A549 (cell line): ENCODE data around the gene DUS3L. TPM values are rescaled to one million over a fixed set of nuclear protein-coding genes. Genes with fewer than 3 reads are reported as not detected.
A peak's percentile ranks its signal among the peaks of the same experiment; 100 is the strongest.

Source experiments
- ATAC-seq, 2 experiments: fragments of 200-7000 bp in 1 of 2; fragments of >200 bp in 1 of 2; cut with Nextera tagmentation in 1 of 2; cut with Tn5 transposase in 1 of 2; 3 replicates each; pipeline versions ENCODE4 v1.8.0 to v1.9.1; 2018 to 2020; ENCODE audit warnings: mild to moderate bottlenecking in 1 of 2, moderate library complexity in 1 of 2
- CTCF ChIA-PET: fragments of 300-600 bp; sonication (Branson Sonifier 250); formaldehyde crosslinking; extraction: SDS; loops from one replicate; lab custom pipeline; 2021; ENCODE audit warnings: antibody characterized with exemption, inconsistent platforms; lab: Yijun Ruan, JAX
- POLR2A ChIA-PET: fragments of 350-600 bp; formaldehyde crosslinking; extraction: SDS; loops from one replicate; lab custom pipeline; 2021; ENCODE audit warnings: antibody characterized with exemption, inconsistent platforms; lab: Yijun Ruan, JAX
- DNase-seq, 2 experiments: peaks; one replicate each; pipeline versions ENCODE4 v3.0.0 to v3.0.0-alpha.2; 2011 to 2016; ENCODE audit warnings: low read depth in 1 of 2, low spot score in 1 of 2
- FAIRE-seq: peaks from 2 replicates; lab custom pipeline; 2011; peaks lifted over from hg19 to GRCh38; lab: Jason Lieb, UNC
- H3K27ac ChIP-seq, 2 experiments: fragments of >200 bp; sonication (Bioruptor Twin); formaldehyde crosslinking; 3 replicates each; pipeline ENCODE4 v1.5.1; 2016 to 2017
- H3K4me1 ChIP-seq: fragments of >200 bp; sonication (Bioruptor Twin); formaldehyde crosslinking; 3 replicates; pipeline ENCODE4 v1.6.1; 2016
- H3K4me2 ChIP-seq: fragments of >200 bp; sonication (Bioruptor Twin); formaldehyde crosslinking; 3 replicates; pipeline ENCODE4 v1.6.1; 2016
- H3K4me3 ChIP-seq: fragments of >200 bp; sonication (Bioruptor Twin); formaldehyde crosslinking; 3 replicates; pipeline ENCODE4 v1.5.1; 2016
- H3K9me3 ChIP-seq: fragments of >200 bp; sonication (Bioruptor Twin); formaldehyde crosslinking; 3 replicates; pipeline ENCODE4 v1.6.1; 2016
- BHLHE40 ChIP-seq: IDR thresholded peaks from 2 replicates; pipeline ENCODE4 v1.6.1; 2012; ENCODE audit warnings: low read depth, low read length, inconsistent platforms
- CBX8 ChIP-seq: fragments of 200-600 bp; sonication (generic); IDR thresholded peaks from 2 replicates; pipeline ENCODE4 v1.6.1; 2016
- CEBPB ChIP-seq, 2 experiments: fragments of >200 bp in 1 of 2; sonication (Bioruptor Twin) in 1 of 2; formaldehyde crosslinking in 1 of 2; IDR thresholded peaks; 2 replicates each; pipeline ENCODE4 v1.6.1; 2012 to 2016
- CHD2 ChIP-seq: fragments of 150-350 bp; IDR thresholded peaks from 2 replicates; pipeline ENCODE4 v1.6.1; 2014; ENCODE audit warnings: low read length; ENCODE audit not compliant: partially characterized antibody
- ESRRA ChIP-seq: fragments of 150-350 bp; IDR thresholded peaks from 2 replicates; pipeline ENCODE4 v1.6.1; 2014; ENCODE audit warnings: mild to moderate bottlenecking, low read length, borderline replicate concordance
- FOSB ChIP-seq: fragments of 250-450 bp; sonication (Bioruptor Pico); IDR thresholded peaks from 2 replicates; pipeline ENCODE4 v1.5.0; 2020; ENCODE audit warnings: mild to moderate bottlenecking, moderate library complexity
- HDAC2 ChIP-seq: fragments of 200-600 bp; sonication (generic); IDR thresholded peaks from 2 replicates; pipeline ENCODE4 v1.6.1; 2016
- HOXA7 ChIP-seq: fragments of 250-450 bp; sonication (Bioruptor Pico); IDR thresholded peaks from 2 replicates; pipeline ENCODE4 v1.5.0; 2020; ENCODE audit warnings: mild to moderate bottlenecking, moderate library complexity
- HOXB5 ChIP-seq: fragments of 250-450 bp; sonication (Bioruptor Pico); IDR thresholded peaks from 2 replicates; pipeline ENCODE4 v1.5.0; 2020; ENCODE audit warnings: mild to moderate bottlenecking, moderate library complexity
- JUN ChIP-seq, 2 experiments: fragments of >200 bp; sonication (Bioruptor Twin); formaldehyde crosslinking; IDR thresholded peaks; 2 replicates in 1 of 2; 3 replicates in 1 of 2; pipeline ENCODE4 v1.6.1; 2016 to 2017
- KDM1A ChIP-seq: fragments of 200-600 bp; sonication (generic); IDR thresholded peaks from 2 replicates; pipeline ENCODE4 v1.6.1; 2016; ENCODE audit warnings: low read depth, mild to moderate bottlenecking
- MAFK ChIP-seq: fragments of 450-650 bp; IDR thresholded peaks from 2 replicates; pipeline ENCODE4 v1.6.1; 2014; ENCODE audit not compliant: partially characterized antibody
- MAZ ChIP-seq: fragments of 150-350 bp; IDR thresholded peaks from 2 replicates; pipeline ENCODE4 v1.6.1; 2014; ENCODE audit warnings: antibody characterized with exemption, low read depth, low read length, borderline replicate concordance
- NFE2L2 ChIP-seq: fragments of 150-350 bp; conservative IDR thresholded peaks from 2 replicates; pipeline ENCODE4 v1.6.1; 2014; ENCODE audit warnings: low read length
- NR3C1 ChIP-seq: fragments of >200 bp; sonication (Bioruptor Twin); formaldehyde crosslinking; IDR thresholded peaks from 3 replicates; pipeline ENCODE4 v1.6.1; 2017
- POLR2AphosphoS2 ChIP-seq: conservative IDR thresholded peaks from 2 replicates; pipeline ENCODE4 v1.6.1; 2012; ENCODE audit warnings: low read length, improper control_type of control experiment, inconsistent platforms
- ZNF302 ChIP-seq: fragments of 250-450 bp; sonication (Bioruptor Pico); IDR thresholded peaks from 2 replicates; pipeline ENCODE4 v1.9.0; 2021; ENCODE audit warnings: inconsistent platforms, mild to moderate bottlenecking, moderate library complexity
- WGBS: methylation state at CpG from one replicate; pipeline ENCODE4 v1.1.6; 2017; ENCODE audit errors: missing lambda C conversion rate; 5-methylcytosine and 5-hydroxymethylcytosine counted together
- polyA plus RNA-seq, 4 experiments: library from polyadenylated mRNA; depleted of rRNA in 3 of 4; stranded (reverse); fragments of >200 nt; fragmentation: RNase III in 1 of 4; extraction: RNeasy Plus Mini Kit Qiagen cat#74134 plus additional on column Dnase treatment in 1 of 4; gene quantifications; 2 replicates in 3 of 4; 3 replicates in 1 of 4; pipeline ENCODE4 v1.2.3, GENCODE V29; 2011 to 2017
- TF ChIP-seq, protein P1 (sequence below): fragments of 200-600 bp; sonication (generic); IDR thresholded peaks from 2 replicates; pipeline ENCODE4 v1.6.1; 2016; ENCODE audit warnings: antibody characterized with exemption, mild to moderate bottlenecking, moderate library complexity
- TF ChIP-seq, protein P2 (sequence below): fragments of 450-650 bp; IDR thresholded peaks from 2 replicates; pipeline ENCODE4 v1.6.1; 2014; ENCODE audit warnings: antibody characterized with exemption

Gene DUS3L
- polyA plus RNA-seq, 2 of the 4 experiments (the other 2 are of a cell fraction), result 16.3 to 26.9 TPM

DNA sequence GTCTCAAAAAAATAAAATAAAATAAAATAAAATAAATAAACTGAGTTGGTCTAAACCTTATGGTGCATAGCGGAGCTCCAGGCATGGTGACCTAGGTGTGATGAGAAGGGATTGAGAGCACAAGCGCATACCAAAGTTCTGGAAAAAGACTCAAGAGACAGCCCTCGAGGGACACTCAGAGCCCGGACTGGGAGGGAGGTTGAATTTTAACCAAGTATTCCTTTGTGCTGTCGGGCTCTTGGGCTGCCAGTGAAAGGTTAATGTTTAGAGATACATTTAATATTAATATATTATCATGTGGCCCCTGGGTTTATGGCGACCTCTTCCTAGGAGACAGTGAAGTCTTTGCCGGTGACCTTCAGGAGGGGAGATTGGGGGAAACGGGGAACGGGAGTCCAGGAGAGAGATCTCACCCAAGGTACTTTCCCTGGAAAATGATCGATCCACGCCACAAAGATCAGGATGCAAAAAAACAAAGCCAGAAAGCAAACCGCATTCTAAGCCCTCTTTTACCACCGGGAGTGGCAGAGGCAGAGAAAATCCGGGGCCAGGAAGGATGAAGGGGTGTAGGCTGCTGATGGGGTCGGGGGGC, 46.9 kb upstream of the DUS3L start:
- Histone ChIP-seq H3K9me3 (no peaks in the 10 kb centered on the region), H3K4me3 (no peak overlapping the region), H3K4me1 (peaks cover 18% of the 10 kb centered on the region), H3K4me2 (peak overlapping the region; percentile 61; the same call in 2 of the 3 replicates), H3K27ac (peak overlapping the region; percentile 15 to 49; a peak in 3 of 6 replicates)
- ChIA-PET POLR2A (interaction anchor here (2.9 kb wide), 1 partner anchor 10 kb away, joined by 8 read pairs; no protein-coding TSS in a partner anchor), CTCF (interaction anchor here (0.9 to 1.4 kb wide), 2 partner anchors 34 to 55 kb away, joined by 3 to 5 read pairs; no protein-coding TSS in a partner anchor)
- TF ChIP-seq HDAC2, result no peak
- no peak for TF ChIP-seq CBX8
- no peak for TF ChIP-seq KDM1A
- TF ChIP-seq FOSB, result no peak
- no peak for TF ChIP-seq CHD2
- TF ChIP-seq, protein P1, sequence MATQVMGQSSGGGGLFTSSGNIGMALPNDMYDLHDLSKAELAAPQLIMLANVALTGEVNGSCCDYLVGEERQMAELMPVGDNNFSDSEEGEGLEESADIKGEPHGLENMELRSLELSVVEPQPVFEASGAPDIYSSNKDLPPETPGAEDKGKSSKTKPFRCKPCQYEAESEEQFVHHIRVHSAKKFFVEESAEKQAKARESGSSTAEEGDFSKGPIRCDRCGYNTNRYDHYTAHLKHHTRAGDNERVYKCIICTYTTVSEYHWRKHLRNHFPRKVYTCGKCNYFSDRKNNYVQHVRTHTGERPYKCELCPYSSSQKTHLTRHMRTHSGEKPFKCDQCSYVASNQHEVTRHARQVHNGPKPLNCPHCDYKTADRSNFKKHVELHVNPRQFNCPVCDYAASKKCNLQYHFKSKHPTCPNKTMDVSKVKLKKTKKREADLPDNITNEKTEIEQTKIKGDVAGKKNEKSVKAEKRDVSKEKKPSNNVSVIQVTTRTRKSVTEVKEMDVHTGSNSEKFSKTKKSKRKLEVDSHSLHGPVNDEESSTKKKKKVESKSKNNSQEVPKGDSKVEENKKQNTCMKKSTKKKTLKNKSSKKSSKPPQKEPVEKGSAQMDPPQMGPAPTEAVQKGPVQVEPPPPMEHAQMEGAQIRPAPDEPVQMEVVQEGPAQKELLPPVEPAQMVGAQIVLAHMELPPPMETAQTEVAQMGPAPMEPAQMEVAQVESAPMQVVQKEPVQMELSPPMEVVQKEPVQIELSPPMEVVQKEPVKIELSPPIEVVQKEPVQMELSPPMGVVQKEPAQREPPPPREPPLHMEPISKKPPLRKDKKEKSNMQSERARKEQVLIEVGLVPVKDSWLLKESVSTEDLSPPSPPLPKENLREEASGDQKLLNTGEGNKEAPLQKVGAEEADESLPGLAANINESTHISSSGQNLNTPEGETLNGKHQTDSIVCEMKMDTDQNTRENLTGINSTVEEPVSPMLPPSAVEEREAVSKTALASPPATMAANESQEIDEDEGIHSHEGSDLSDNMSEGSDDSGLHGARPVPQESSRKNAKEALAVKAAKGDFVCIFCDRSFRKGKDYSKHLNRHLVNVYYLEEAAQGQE, result no peak
- no peak for TF ChIP-seq HOXB5 (CRISPR knock-in tag)
- 30% methylated on average over 15 of the region's 15 CpGs for WGBS
- no peak for FAIRE-seq
- ATAC-seq, result peak in 1 of 2 experiments; percentile 30; a peak in 1 of 6 replicates
- DNase-seq, result no peak

DNA sequence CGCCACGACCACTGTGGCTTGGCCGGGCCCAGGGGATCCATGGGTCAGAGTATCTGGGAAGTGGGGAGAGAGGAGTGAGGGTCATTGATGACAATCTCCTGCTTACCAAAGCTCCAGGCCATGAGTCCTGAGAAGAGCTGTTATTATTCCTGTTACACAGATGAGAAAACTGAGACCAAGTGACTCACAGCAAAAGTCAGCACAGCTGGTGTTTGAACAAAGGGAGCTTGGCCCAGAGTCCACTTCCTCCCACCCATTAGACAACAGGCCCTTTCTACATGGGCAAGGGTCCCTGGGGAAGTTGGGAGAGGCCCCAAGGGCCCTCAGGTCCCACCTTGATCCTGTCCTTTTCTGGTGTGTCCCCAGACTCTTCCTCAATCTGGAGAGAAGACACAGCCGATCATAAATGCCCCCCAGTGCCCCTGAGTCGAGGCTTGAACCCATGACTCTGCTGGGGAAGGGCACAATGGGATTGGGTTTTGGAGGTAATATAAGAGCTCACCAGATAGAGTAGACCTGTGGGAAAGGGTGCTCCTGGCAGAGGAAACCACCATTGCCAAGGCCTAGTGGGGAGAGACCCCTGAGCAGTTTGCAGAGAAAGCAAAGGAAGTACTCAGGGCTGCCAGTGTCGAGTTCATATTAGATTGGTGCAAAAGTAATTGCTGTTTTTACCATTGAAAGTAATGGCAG, 41.7 kb upstream of the DUS3L start:
- H3K27ac ChIP-seq, result no peak overlapping the region
- TF ChIP-seq POLR2AphosphoS2 (no peak), KDM1A (peak; percentile 28; the same call in 1 of the 2 replicates), HDAC2 (no peak), NR3C1 (no peak)
- H3K9me3 ChIP-seq, result no peaks in the 10 kb centered on the region
- no peak for FAIRE-seq
- peaks cover 12% of the 10 kb centered on the region for H3K4me1 ChIP-seq
- no peak for DNase-seq
- ChIA-PET POLR2A (interaction anchor here (0.7 kb wide), 1 partner anchor 28 kb away, joined by 5 read pairs; no protein-coding TSS in a partner anchor), CTCF (interaction anchor here (0.9 to 1.4 kb wide), 2 partner anchors 9 to 26 kb away, joined by 5 to 6 read pairs; no protein-coding TSS in a partner anchor)
- WGBS, result 75% methylated on average over 6 of the region's 6 CpGs
- H3K4me3 ChIP-seq, result no peak overlapping the region
- no peak overlapping the region for H3K4me2 ChIP-seq
- ATAC-seq, result no peak

DNA sequence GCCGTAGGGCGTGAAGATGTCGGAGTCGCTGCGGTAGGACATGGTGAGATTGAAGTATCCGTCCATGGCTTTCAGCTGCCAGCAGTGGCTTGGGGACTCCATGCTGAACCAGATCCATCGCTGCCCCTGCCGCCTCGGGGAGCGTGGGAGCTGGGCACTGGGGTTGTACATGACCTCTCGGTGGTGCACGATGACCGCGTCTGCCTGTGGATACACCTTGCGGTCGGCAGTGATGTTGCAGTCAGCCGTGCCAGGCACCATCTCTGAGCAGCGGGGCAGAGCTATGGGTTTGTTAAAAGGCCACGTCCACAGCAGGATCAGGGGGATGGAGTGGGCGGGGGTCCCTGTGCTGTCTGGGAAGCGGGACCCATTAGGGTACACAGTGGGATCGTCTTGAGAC, 41.1 kb upstream of the DUS3L start:
- H3K4me2 ChIP-seq, result no peak overlapping the region
- TF ChIP-seq ESRRA (no peak), CEBPB (IDR thresholded peaks at IDR 0.05) (no peak), MAFK (no peak), HOXB5 (CRISPR knock-in tag) (no peak), NFE2L2 (no peak), ZNF302 (no peak), JUN (IDR thresholded peaks at IDR 0.05) (no peak), MAZ (no peak), HOXA7 (CRISPR knock-in tag) (no peak), BHLHE40 (no peak)
- TF ChIP-seq, protein P2, sequence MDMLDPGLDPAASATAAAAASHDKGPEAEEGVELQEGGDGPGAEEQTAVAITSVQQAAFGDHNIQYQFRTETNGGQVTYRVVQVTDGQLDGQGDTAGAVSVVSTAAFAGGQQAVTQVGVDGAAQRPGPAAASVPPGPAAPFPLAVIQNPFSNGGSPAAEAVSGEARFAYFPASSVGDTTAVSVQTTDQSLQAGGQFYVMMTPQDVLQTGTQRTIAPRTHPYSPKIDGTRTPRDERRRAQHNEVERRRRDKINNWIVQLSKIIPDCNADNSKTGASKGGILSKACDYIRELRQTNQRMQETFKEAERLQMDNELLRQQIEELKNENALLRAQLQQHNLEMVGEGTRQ, result no peak
- TF ChIP-seq, all 56 proteins: peak for 0
- Histone ChIP-seq H3K4me3 (no peak overlapping the region), H3K27ac (no peak overlapping the region), H3K9me3 (no peaks in the 10 kb centered on the region), H3K4me1 (peaks cover 12% of the 10 kb centered on the region)
- ChIA-PET POLR2A (no interaction called here), CTCF (interaction anchor here (0.9 kb wide), 1 partner anchor 25 kb away, joined by 6 read pairs; no protein-coding TSS in a partner anchor)
- FAIRE-seq, result no peak
- ATAC-seq, result no peak
- DNase-seq, result no peak
- no CpG with 5 or more reads among the region's 22 CpGs for WGBS
